PC-3 (cell line): ENCODE data around the gene LPCAT1.

Experiments
- CTCF ChIP-seq: fragments of 300-600 bp; sonication (generic); conservative IDR thresholded peaks from 2 replicates; pipeline ENCODE4 v1.5.1; 2017; ENCODE audit warnings: antibody characterized with exemption, low read depth, mild to moderate bottlenecking, low read length
- EZH2 ChIP-seq: fragments of 300-600 bp; sonication (generic); IDR thresholded peaks from one replicate; pipeline ENCODE4 v1.6.1; 2017; ENCODE audit warnings: antibody characterized with exemption, mild to moderate bottlenecking, low read length; ENCODE audit not compliant: unreplicated experiment
- EZH2phosphoT487 ChIP-seq: fragments of 300-600 bp; sonication (generic); IDR thresholded peaks from 2 replicates; pipeline ENCODE4 v1.6.1; 2018; ENCODE audit warnings: mild to moderate bottlenecking, antibody characterized with exemption, low read length, borderline replicate concordance

DNA sequence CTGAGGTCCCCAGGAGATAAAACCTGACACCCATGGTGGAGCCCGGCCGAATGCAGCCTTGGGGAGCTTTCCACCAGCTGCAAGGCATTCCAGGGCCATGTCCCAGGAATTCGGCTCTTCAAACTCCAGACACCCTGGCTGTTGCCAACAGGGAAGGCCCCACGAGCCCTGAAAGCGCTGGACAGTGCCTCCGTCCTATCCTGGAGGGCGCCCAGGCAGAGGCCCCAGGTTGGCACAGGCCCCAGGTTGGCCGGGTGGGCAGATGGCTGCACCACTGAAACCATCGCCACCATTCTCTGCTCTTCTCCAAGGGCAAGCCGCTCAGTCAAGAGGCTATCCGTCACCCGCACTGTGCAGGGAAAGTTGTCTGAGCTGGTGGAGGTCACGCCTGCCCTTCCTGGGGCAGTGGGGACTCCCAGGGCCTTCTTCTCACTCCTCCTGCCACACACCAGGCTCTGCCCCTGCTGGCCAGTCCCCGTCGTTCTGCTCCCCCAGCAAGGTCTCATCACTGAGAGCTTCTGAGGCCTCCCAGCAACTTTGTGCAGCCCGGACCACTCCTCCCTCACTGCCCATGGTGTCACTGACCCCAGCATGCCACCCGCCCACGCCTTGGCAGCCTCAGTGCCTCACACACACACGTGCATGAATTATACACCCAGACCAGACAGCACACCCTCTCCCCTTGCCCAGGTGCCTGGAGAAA, 99.7 kb downstream of the LPCAT1 start:
- TF ChIP-seq CTCF (no peak), EZH2phosphoT487 (no peak), EZH2 (no peak)
